ENCODE measurements around the gene RLF.

Gene RLF

DNA sequence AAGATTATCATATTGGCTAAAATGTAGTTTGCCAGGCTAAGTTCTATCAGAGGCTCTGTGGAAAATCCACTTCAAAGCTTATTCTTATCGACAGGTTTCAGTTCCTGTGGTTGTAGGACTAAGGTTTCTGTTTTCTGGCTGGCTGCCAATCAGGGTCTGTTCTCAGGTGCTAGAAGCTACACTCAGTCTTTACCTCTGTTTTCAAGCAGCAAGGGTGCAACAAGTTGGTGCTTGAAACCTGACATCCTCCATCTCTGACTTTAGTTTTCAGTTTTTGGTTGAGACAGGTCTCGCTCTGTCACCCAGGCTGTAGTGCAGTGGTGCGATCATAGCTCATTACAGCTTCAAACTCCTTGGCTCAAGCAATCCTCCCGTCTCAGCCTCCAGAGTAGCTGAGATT, 71.3 kb downstream of the RLF start:
- DNase-seq, result no peak

DNA sequence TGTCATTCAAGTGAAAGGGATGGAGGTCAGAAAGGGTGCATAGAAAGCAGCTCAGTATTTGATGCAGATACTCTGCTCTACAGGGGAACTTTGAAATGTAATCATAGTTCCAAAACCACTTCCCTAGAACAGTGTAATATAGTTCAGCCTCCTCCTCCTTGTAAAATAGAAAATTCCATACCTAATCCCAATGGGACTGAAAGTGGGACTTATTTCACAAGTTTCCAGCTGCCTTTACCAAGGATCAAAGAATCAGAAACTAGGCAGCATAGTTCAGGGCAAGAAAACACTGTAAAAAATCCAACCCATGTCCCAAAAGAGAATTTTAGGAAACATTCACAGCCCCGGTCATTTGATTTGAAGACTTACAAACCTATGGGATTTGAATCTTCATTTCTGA, 78.4 kb downstream of the RLF start:
- DNase-seq, result no peak

GRCh38 chr1:40240390-40240789, 79.2 kb downstream of the RLF start:
- DNase-seq, result no peak

GRCh38 chr1:40241362-40241761, 80.2 kb downstream of the RLF start:
- no peak for DNase-seq

- DNase-seq, result no peak
These were observed 82.2 kb downstream of the RLF start for GRCh38 chr1:40243351-40243750.

GRCh38 chr1:40244138-40244744, 83.1 kb downstream of the RLF start:
- no peak for DNase-seq

DNA sequence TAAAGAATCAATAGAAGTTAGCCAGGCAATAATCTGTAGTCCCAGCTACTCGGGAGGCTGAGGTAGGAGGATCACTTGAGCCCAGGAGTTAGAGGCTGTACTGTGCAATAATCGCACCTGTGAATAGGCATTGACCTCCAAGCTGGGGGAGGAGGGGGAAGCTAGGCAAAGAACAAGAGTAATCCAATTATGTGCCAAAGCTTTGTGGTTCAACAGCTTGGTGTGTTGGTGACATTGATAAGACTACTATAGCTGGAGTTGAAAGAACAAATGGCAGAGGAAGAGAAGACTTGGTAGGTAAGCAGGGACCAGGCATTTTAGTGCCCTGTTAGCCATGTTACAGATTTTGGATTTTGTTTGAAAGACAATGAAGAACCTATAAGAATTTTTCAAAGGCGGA, 84.5 kb downstream of the RLF start:
- no peak for DNase-seq

- DNase-seq, result no peak
These were observed 86.5 kb downstream of the RLF start, which contains the start of gene TMCO2 for GRCh38 chr1:40247655-40248054. Gene TMCO2, plus strand, starts transcription at chr1:40247937. Its CDS starts 57 bp downstream, at chr1:40247994.

GRCh38 chr1:40248412-40248811, 87.2 kb downstream of the RLF start:
- DNase-seq, result no peak

DNA sequence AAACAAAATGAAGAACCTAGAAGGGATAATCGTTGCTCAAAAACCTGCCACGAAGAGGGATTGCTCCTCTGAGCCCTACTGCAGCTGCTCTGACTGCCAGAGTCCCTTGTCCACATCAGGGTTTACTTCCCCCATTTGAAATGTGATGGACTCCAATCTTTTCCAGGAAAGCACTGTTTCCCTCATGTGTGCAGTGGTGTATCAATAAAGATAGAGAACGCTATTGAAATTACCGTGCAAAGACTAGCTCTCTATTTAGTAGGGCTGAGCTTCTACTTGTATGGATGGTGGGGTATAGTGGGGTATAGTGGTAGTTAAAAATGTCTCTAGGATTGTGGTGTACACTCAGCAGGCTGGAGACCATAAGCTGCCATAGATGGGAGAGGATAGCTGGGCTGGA, 90.3 kb downstream of the RLF start:
- DNase-seq, result no peak

DNA sequence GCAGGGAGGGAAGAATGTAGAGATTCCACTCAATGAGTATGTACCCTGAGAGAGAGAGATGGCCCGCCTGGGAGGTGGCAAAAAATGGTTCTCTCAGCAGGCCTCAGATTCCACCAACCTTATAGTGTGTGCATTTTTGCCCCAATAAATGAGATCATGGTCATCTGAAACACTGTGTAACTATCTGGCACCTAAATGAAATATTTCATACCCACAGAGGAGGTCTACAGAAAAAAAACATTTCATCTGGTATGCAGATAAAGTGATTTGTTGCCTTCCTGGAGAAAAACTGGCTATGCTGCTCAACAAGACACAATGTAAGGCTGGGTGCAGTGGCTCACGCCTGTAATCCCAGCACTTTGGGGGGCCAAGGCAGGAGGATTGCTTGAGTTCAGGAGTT, 91.4 kb downstream of the RLF start:
- DNase-seq, result no peak

DNA sequence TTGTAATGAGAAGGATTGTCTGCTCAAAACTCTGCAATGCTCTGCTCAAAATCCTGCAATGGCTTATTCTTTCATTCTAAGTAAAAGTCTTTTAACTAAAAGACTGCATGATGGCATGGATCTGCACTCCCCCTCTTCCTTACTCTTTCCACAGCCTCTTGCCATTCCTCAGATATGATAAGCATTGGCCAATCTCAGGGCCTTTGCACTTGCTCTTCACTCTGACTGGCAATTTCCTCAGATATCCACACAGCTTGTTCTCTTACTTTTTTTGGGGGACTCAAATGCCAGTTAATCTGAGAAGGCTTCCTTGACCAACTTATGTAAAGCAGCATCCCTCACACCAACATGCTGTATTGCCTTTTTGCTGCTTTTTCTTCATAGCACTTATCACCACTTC, 94.0 kb downstream of the RLF start:
- no peak for DNase-seq

- no peak for DNase-seq
These were observed 95.4 kb downstream of the RLF start for GRCh38 chr1:40256401-40257084.

DNA sequence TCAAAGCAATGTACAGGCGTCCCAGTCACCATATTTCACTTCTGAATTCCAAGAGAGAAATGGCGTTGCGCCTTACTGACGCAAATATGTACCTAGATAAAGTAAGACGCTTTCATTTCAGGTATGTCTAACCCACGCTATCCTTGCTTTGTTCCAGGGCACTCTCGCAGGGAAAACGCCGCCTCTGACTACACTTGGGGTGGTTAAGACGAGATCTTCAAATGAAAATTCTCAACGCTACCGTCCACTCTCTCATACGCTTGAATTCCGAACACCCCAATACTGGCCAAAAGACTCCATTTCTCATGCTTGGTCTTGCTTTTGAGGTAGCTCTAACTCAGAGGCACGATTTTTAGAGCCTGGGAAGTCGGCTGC, 96.1 kb downstream of the RLF start:
- DNase-seq, result peak in 1 of 51 donors; percentile 31

DNA sequence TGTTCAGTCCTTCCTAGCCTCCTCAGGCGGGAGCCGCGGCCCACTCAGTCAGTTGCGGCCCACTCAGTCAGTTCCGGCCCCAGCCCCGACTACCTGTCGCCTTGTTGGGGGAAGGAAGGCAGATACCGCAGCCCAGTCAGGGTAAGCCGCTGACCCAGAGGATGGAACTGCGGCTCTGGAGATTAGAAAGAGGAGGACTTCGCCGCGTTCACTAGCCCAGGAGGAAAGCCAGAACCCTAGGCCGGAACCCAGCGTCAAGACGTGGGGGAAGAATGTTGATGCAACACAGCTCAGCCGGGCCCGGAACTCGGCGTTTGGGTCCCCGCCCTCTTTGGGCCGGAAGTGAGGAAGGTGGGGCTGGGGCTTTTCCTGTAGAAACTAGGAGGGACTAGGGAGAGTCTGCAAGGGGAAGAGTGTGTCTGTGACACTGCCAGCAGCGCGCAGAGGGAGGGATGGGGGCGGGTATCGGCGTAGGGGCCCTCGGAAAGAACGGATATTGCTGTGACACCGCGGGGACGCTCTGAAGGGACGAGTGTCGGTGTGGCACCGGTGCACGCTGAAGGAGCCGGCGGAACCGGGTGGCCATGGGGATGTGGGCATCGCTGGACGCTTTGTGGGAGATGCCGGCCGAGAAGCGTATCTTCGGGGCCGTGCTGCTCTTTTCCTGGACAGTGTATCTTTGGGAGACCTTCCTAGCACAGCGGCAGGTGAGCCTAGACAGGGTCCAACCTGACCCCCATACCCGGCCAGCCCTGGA, 96.7 kb downstream of the RLF start, which contains the start of gene ZMPSTE24:
Gene ZMPSTE24, plus strand, starts transcription at position 549 of the 757 bp plus-strand sequence. Its CDS starts 36 bp downstream, at position 585.
- DNase-seq, result peak; percentile 76 to 99 (median 94)

DNA sequence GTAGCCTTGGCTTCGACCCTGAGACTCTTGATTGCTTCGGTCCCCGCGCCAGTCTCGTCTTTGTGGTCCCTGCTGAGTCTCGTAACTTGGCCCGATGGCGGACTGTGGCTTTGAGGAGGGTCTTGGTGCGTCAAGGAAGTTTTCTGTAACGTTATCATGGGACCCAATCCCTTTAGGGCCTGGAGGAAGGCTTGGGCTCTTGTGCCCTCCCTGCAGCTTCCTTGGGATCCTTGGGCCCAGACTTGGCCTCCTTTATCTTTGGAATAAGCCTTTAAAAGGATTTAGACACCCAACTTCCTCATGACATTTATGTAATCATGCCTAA, 97.2 kb downstream of the RLF start:
- peak in 1 of 51 donors; percentile 35 for DNase-seq

DNA sequence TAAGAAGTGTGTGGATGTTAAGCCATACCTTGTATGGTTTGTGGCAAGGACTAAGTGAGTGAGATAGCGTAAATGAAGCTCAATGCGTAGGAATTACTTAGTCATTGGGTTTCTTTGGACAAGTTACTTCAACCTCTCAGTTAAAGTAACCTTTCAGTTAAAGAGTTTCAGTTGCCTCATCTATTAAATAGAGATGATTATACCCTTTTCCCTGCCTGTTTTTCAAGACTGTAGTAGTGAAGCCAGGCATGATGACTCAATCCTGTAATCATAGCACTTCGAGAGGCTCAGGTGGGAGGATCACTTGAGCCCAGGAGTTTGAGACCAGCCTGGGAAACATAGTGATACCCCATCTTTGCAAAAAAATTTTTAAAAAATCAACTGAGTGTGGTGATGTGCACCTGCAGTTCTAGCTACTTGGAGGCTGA, 103.2 kb downstream of the RLF start:
- DNase-seq, result no peak

GRCh38 chr1:40265298-40265697, 104.1 kb downstream of the RLF start:
- no peak for DNase-seq

- DNase-seq, result no peak
These were observed 104.7 kb downstream of the RLF start for GRCh38 chr1:40265919-40266318.

DNA sequence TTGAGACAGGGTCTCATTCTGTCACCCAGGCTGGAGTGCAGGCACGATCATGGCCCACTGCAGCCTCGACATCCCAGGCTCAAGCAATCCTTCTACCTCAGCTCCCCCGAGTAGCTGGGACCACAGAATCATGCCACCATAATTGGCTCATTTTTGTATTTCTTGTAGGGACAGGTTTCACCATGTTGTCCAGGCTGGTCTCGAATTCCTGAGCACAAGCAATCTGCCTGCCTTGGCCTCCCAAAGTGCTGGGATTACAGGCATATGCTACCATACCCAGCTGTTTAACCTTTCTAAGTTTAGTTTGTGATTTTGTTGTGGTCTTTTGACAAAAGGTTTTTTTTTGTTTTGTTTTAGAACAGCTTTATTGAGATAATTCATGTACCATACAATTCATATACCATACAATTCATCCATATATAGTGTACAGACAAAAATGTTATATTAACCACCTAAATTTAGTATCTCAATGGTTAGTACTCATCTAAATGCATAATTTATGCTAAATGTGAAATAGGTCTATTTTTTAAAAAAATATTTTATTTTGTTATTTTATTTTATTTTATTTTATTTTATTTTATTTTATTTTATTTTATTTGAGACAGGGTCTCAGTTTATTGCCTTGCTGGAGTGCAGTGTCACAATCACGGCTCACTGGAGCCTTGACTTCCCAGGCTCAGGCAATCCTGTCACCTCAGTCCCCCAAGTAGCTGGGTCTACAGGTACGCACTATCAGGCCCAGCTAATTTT, 105.8 kb downstream of the RLF start:
- DNase-seq, result no peak

- no peak for DNase-seq
These were observed 106.6 kb downstream of the RLF start for GRCh38 chr1:40267767-40268187.

GRCh38 chr1:40268211-40268610, 107.0 kb downstream of the RLF start:
- DNase-seq, result no peak

Data from hypothalamus (tissue), 51 donors.